GM12878 (cell line): ENCODE data around the gene SHB.

Experiments
- ATF7 ChIP-seq: fragments of 450-650 bp; IDR thresholded peaks from 2 replicates; pipeline ENCODE4 v1.6.1; 2016; ENCODE audit warnings: low read depth, mild to moderate bottlenecking
- CBX5 ChIP-seq: sonication (generic); IDR thresholded peaks from 2 replicates; pipeline ENCODE4 v1.6.1; 2016; ENCODE audit warnings: low read depth, moderate library complexity, mild to moderate bottlenecking, inconsistent platforms
- CTCF ChIP-seq, 3 experiments: IDR thresholded peaks in 2 of 3; conservative IDR thresholded peaks in 1 of 3; 2 replicates each; pipeline ENCODE4 v1.5.1; 2011; ENCODE audit warnings: low read depth in 3 of 3, low read length in 3 of 3, mild to moderate bottlenecking in 3 of 3, control low read depth in 2 of 3, moderate library complexity in 2 of 3, inconsistent platforms in 1 of 3, mixed read lengths in 1 of 3; ENCODE audit not compliant: control insufficient read depth in 2 of 3, insufficient read depth in 1 of 3; ENCODE audit errors: extremely low read depth in 1 of 3
- MXI1 ChIP-seq: fragments of 150-350 bp; IDR thresholded peaks from 2 replicates; pipeline ENCODE4 v1.6.1; 2011; ENCODE audit warnings: low read depth, mild to moderate bottlenecking, inconsistent platforms, low read length, improper control_type of control experiment
- NR2C2 ChIP-seq: IDR thresholded peaks from 2 replicates; pipeline ENCODE4 v1.6.1; 2011; ENCODE audit warnings: borderline replicate concordance, low read depth; ENCODE audit not compliant: control insufficient read depth, insufficient read length
- PKNOX1 ChIP-seq: fragments of 450-650 bp; IDR thresholded peaks from 2 replicates; pipeline ENCODE4 v1.6.1; 2016; ENCODE audit warnings: mild to moderate bottlenecking
- POLR2A ChIP-seq: IDR thresholded peaks from 2 replicates; pipeline ENCODE4 v1.6.1; 2011; ENCODE audit warnings: low read depth, mild to moderate bottlenecking, low read length
- POLR2AphosphoS2 ChIP-seq: IDR thresholded peaks from 2 replicates; pipeline ENCODE4 v1.6.1; 2011; ENCODE audit warnings: low read depth, mild to moderate bottlenecking, low read length, improper control_type of control experiment, moderate library complexity
- POLR2AphosphoS5 ChIP-seq: IDR thresholded peaks from 2 replicates; pipeline ENCODE4 v1.6.1; 2011; ENCODE audit warnings: mild to moderate bottlenecking, low read length, inconsistent platforms
- REST ChIP-seq: IDR thresholded peaks from 2 replicates; pipeline ENCODE4 v1.6.1; 2012; ENCODE audit warnings: mild to moderate bottlenecking, low read depth, low read length
- TAF1 ChIP-seq: IDR thresholded peaks from 2 replicates; pipeline ENCODE4 v1.6.1; 2011; ENCODE audit warnings: mild to moderate bottlenecking, low read depth, low read length, borderline replicate concordance

- TF ChIP-seq POLR2AphosphoS5 (no peak), CBX5 (no peak), CTCF (IDR thresholded peaks at IDR 0.05 in 2 of 3, conservative IDR thresholded peaks at IDR 0.05 in 1 of 3; ENCODE audit: control insufficient read depth in 2 of 3, extremely low read depth in 1 of 3, insufficient read depth in 1 of 3, low read depth in 3 of 3, low read length in 3 of 3) (no peak), PKNOX1 (no peak), NR2C2 (no peak), POLR2A (no peak), ATF7 (no peak), REST (no peak), TAF1 (no peak), POLR2AphosphoS2 (no peak), MXI1 (no peak)
Measured at GRCh38 chr9:37873955-37874354, 195.1 kb downstream of the SHB start.
